ENCODE results near the gene TFDP1. TPM values are rescaled to one million over a fixed set of nuclear protein-coding genes. Genes with fewer than 3 reads are reported as not detected.

TFDP1 gene
- total RNA-seq, 4 donors from 2014 or later, result 30.7 to 42.2 (median 32.1) TPM

- intact Hi-C loops (cut with DNase I), result no loop called here
- H3K9me3 ChIP-seq, result no peaks in the 10 kb centered on the region
- peaks cover 0 to 4% (median 0%) of the 10 kb centered on the region in 4 donors for H3K27me3 ChIP-seq
- no peaks in the 10 kb centered on the region for H3K36me3 ChIP-seq
- no peak for TF ChIP-seq CTCF (IDR thresholded peaks at IDR 0.05)
- no peak for TF ChIP-seq POLR2A (IDR thresholded peaks at IDR 0.05; ENCODE audit: low read depth)
- TF ChIP-seq POLR2AphosphoS5 (IDR thresholded peaks at IDR 0.05), result no peak
- TF ChIP-seq EP300 (IDR thresholded peaks at IDR 0.05), result no peak
- no peak overlapping the region for H3K27ac ChIP-seq (replicated peaks in 1 of 4)
- H3K4me1 ChIP-seq, result peaks cover 0 to 6% (median 6%) of the 10 kb centered on the region in 4 donors
- 71% methylated on average over 9 of the region's 9 CpGs for WGBS
- no peak for DNase-seq (ENCODE audit: extremely low spot score)
- H3K4me3 ChIP-seq, result no peak overlapping the region
Measured at GRCh38 chr13:113654175-113654560, 69.6 kb downstream of the TFDP1 start.

GRCh38 chr13:113654591-113655345 lies 70.2 kb downstream of the TFDP1 start:
- H3K36me3 ChIP-seq, result no peaks in the 10 kb centered on the region
- no peaks in the 10 kb centered on the region for H3K9me3 ChIP-seq
- DNase-seq (ENCODE audit: extremely low spot score), result no peak
- peaks cover 0 to 4% (median 0%) of the 10 kb centered on the region in 4 donors for H3K27me3 ChIP-seq
- intact Hi-C loops (cut with DNase I), result no loop called here
- peaks cover 0 to 6% (median 6%) of the 10 kb centered on the region in 4 donors for H3K4me1 ChIP-seq
- no peak overlapping the region for H3K4me3 ChIP-seq
- 88% methylated on average over 30 of the region's 39 CpGs for WGBS
- H3K27ac ChIP-seq (replicated peaks in 1 of 4), result no peak overlapping the region
- no peak for TF ChIP-seq POLR2AphosphoS5 (IDR thresholded peaks at IDR 0.05)
- no peak for TF ChIP-seq POLR2A (IDR thresholded peaks at IDR 0.05; ENCODE audit: low read depth)
- TF ChIP-seq EP300 (IDR thresholded peaks at IDR 0.05), result no peak
- no peak for TF ChIP-seq CTCF (IDR thresholded peaks at IDR 0.05)

- DNase-seq (ENCODE audit: extremely low spot score), result no peak
- Histone ChIP-seq H3K9me3 (peaks cover 0 to 3% (median 0%) of the 10 kb centered on the region in 4 donors), H3K27me3 (peaks cover 0 to 4% (median 0%) of the 10 kb centered on the region in 4 donors), H3K4me1 (peaks cover 0 to 6% (median 6%) of the 10 kb centered on the region in 4 donors), H3K4me3 (no peak overlapping the region), H3K27ac (replicated peaks in 1 of 4) (no peak overlapping the region), H3K36me3 (no peaks in the 10 kb centered on the region)
- 83% methylated on average over 15 of the region's 15 CpGs for WGBS
- intact Hi-C loops (cut with DNase I), result no loop called here
- no peak for TF ChIP-seq POLR2A (IDR thresholded peaks at IDR 0.05; ENCODE audit: low read depth)
- TF ChIP-seq POLR2AphosphoS5 (IDR thresholded peaks at IDR 0.05), result no peak
- no peak for TF ChIP-seq CTCF (IDR thresholded peaks at IDR 0.05)
- TF ChIP-seq EP300 (IDR thresholded peaks at IDR 0.05), result no peak
Measured at GRCh38 chr13:113655346-113656002, 70.9 kb downstream of the TFDP1 start.

GRCh38 chr13:113656003-113656588 lies 71.5 kb downstream of the TFDP1 start:
- no peaks in the 10 kb centered on the region for H3K36me3 ChIP-seq
- no peak for DNase-seq (ENCODE audit: extremely low spot score)
- H3K27me3 ChIP-seq, result peaks cover 0 to 4% (median 0%) of the 10 kb centered on the region in 4 donors
- H3K4me3 ChIP-seq, result no peak overlapping the region
- H3K27ac ChIP-seq (replicated peaks in 1 of 4), result no peak overlapping the region
- WGBS, result 88% methylated on average over 25 of the region's 25 CpGs
- H3K4me1 ChIP-seq, result peaks cover 0 to 5% (median 4%) of the 10 kb centered on the region in 4 donors
- intact Hi-C loops (cut with DNase I), result no loop called here
- peaks cover 0 to 7% (median under 1%) of the 10 kb centered on the region in 4 donors for H3K9me3 ChIP-seq
- no peak for TF ChIP-seq POLR2AphosphoS5 (IDR thresholded peaks at IDR 0.05)
- no peak for TF ChIP-seq POLR2A (IDR thresholded peaks at IDR 0.05; ENCODE audit: low read depth)
- TF ChIP-seq CTCF (IDR thresholded peaks at IDR 0.05), result no peak
- TF ChIP-seq EP300 (IDR thresholded peaks at IDR 0.05), result no peak
